Ectodermal cell (in vitro differentiated cells): Measurements from ENCODE around the gene TEDC2.
A peak's percentile ranks its signal among the peaks of the same experiment; 100 is the strongest.
"Not testable (repeated sequence)": the region's sequence is repeated elsewhere in the genome, so short reads cannot be mapped to it uniquely, and the experiment has no call there.

Experiments used
- H3K27ac ChIP-seq: 2 replicates; pipeline ENCODE4 v1.7.0; 2013; ENCODE audit warnings: mild to moderate bottlenecking, low read depth, low read length; ENCODE audit not compliant: insufficient read depth, poor library complexity, severe bottlenecking
- H3K27me3 ChIP-seq: 2 replicates; pipeline ENCODE4 v1.7.0; 2013; ENCODE audit warnings: mild to moderate bottlenecking, low read length; ENCODE audit not compliant: insufficient read depth, control insufficient read depth, poor library complexity, severe bottlenecking
- H3K36me3 ChIP-seq: one replicate; pipeline ENCODE4 v1.7.0; 2013; ENCODE audit warnings: low read length; ENCODE audit not compliant: control insufficient read depth, insufficient read depth
- H3K4me1 ChIP-seq: one replicate; pipeline ENCODE4 v1.7.0; 2013; ENCODE audit warnings: low read length; ENCODE audit not compliant: control insufficient read depth, insufficient read depth
- H3K4me3 ChIP-seq: 2 replicates; pipeline ENCODE4 v1.7.0; 2013; ENCODE audit warnings: low read depth, low read length, control low read depth; ENCODE audit not compliant: insufficient read depth
- H3K9me3 ChIP-seq: 2 replicates; pipeline ENCODE4 v1.7.0; 2013; ENCODE audit warnings: mild to moderate bottlenecking, low read length, moderate library complexity; ENCODE audit not compliant: control insufficient read depth
- WGBS, 2 experiments: methylation state at CpG; one replicate each; pipeline ENCODE4 v1.1.7; 2013; ENCODE audit warnings: missing lambda C conversion rate in 2 of 2; 5-methylcytosine and 5-hydroxymethylcytosine counted together

The TEDC2 gene

GRCh38 chr16:2428051-2428783, 31.7 kb upstream of the TEDC2 start:
- no peaks in the 10 kb centered on the region for H3K9me3 ChIP-seq
- 33% methylated on average over 28 of the region's 28 CpGs for WGBS, 2 experiments
- peaks cover 12% of the 10 kb centered on the region for H3K4me1 ChIP-seq
- H3K36me3 ChIP-seq, result peaks cover 11% of the 10 kb centered on the region
- H3K4me3 ChIP-seq, result peak overlapping the region; percentile 91
- H3K27me3 ChIP-seq, result no peaks in the 10 kb centered on the region
- no peak overlapping the region for H3K27ac ChIP-seq

- Histone ChIP-seq H3K36me3 (peaks cover 14% of the 10 kb centered on the region), H3K4me3 (peak overlapping the region; percentile 91), H3K4me1 (peaks cover 12% of the 10 kb centered on the region), H3K27ac (peak overlapping the region; percentile 18), H3K9me3 (no peaks in the 10 kb centered on the region), H3K27me3 (no peaks in the 10 kb centered on the region)
- 1% methylated on average over 24 of the region's 24 CpGs for WGBS, 2 experiments
Measured at GRCh38 chr16:2428784-2429033, 31.2 kb upstream of the TEDC2 start.

DNA sequence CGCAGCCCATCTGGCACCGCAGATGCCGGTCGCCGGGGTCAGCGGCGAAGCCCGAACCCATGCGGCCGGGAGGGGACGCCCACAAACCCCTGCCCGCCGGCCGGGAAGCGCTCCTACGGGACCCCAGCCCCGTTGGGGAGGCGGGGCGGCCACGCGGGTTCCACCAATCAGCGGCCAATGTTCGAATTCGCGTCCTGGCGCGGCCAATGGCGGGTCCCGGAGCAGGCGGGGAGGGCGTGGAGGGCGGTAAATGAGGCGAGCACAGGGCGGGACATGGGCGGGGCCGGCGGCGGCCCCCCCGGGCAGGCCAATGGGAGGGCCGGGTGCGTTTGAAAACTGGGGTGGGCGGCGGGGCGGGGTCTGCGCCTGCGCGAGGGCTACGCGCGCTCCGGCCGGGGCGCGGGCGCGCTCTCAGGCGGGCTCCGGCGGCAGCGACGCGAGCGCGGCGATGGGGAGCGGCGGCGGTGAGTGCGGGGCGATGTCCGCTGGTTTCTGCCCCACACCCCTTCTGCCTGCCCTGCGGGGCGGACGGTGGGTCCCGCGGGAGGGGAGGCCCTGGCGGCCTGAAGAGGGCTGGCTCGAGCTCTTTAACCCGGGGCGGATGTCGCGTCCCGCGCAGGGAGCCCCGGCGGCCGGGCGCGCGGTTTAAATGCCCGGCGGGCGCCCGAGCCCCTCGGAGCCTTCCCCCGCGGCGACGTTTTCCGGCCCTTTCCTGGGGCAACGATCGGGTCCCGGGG, 30.7 kb upstream of the TEDC2 start, which contains the start of gene CCNF:
CCNF (plus strand) TSS at position 414 of the 737 bp plus-strand sequence; CDS start at position 449, 35 bp downstream.
- H3K9me3 ChIP-seq, result no peaks in the 10 kb centered on the region
- H3K4me3 ChIP-seq, result peak within 1 kb of the TSS; percentile 91
- H3K4me1 ChIP-seq, result peaks cover 12% of the 10 kb centered on the region
- peaks cover 14% of the 10 kb centered on the region for H3K36me3 ChIP-seq
- no peaks in the 10 kb centered on the region for H3K27me3 ChIP-seq
- WGBS, 2 experiments, result 0% methylated on average over 103 of the region's 103 CpGs
- peak within 1 kb of the TSS; percentile 18 for H3K27ac ChIP-seq

GRCh38 chr16:2429771-2430663, 29.9 kb upstream of the TEDC2 start:
- peaks cover 12% of the 10 kb centered on the region for H3K4me1 ChIP-seq
- H3K27ac ChIP-seq, result no peak overlapping the region
- WGBS, 2 experiments, result 10% methylated on average over 46 of the region's 46 CpGs
- no peaks in the 10 kb centered on the region for H3K27me3 ChIP-seq
- peak overlapping the region; percentile 91 for H3K4me3 ChIP-seq
- H3K9me3 ChIP-seq, result no peaks in the 10 kb centered on the region
- peaks cover 14% of the 10 kb centered on the region for H3K36me3 ChIP-seq

DNA sequence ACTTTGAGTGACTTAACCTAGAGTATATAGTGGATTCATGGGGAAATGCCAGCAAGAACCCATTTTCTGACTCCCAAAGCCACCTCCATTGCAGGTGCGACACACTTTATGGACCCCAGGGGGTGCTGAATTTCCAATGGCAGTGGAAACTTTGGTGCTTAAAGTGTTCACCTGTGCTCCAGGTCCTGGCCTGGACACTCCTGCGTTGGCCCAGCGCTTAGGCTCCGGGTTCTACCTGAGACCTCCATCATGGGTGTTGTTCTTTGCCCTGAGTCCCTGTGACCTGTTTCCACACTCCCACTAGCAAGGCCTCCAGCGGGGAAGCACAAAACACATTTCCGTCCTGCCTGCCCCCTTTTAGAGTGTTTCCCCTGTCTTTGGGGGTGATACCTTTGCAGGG, 27.6 kb upstream of the TEDC2 start:
- H3K36me3 ChIP-seq, result peaks cover 32% of the 10 kb centered on the region
- H3K4me1 ChIP-seq, result peaks cover 12% of the 10 kb centered on the region
- H3K27me3 ChIP-seq, result no peaks in the 10 kb centered on the region
- no peak overlapping the region for H3K4me3 ChIP-seq
- WGBS, 2 experiments, result 93 to 97% methylated on average over 6 of the region's 6 CpGs
- H3K9me3 ChIP-seq, result no peaks in the 10 kb centered on the region
- no peak overlapping the region for H3K27ac ChIP-seq

- Histone ChIP-seq H3K4me1 (peaks cover 11% of the 10 kb centered on the region), H3K4me3 (no peak overlapping the region), H3K27ac (no peak overlapping the region), H3K9me3 (no peaks in the 10 kb centered on the region), H3K36me3 (peaks cover 38% of the 10 kb centered on the region), H3K27me3 (no peaks in the 10 kb centered on the region)
- WGBS, 2 experiments, result 95 to 96% methylated on average over 15 of the region's 15 CpGs
Measured at GRCh38 chr16:2432801-2433505, 27.0 kb upstream of the TEDC2 start.

DNA sequence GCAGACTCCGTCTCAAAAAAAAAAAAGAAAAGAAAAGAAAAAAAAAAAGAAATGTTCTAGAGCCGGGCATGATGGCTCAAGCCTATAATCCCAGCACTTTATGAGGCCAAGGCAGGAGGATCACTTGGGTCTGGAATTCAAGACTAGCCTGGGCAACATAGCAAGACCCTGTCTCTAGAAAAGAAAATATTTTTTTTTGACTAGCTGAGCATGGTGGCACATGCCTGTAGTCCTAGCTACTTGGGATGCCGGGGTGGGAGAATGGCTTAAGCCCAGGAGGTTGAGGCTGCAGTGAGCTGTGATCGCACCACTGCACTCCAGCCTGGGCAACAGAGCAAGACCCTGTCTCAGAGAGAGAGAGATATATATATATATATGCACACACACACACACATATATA, 24.7 kb upstream of the TEDC2 start:
- not testable (repeated sequence) for H3K9me3 ChIP-seq, H3K27me3 ChIP-seq, H3K4me3 ChIP-seq, H3K27ac ChIP-seq, H3K4me1 ChIP-seq
- 75 to 83% methylated on average over 3 of the region's 4 CpGs for WGBS, 2 experiments
- peaks cover 56% of the 10 kb centered on the region for H3K36me3 ChIP-seq

DNA sequence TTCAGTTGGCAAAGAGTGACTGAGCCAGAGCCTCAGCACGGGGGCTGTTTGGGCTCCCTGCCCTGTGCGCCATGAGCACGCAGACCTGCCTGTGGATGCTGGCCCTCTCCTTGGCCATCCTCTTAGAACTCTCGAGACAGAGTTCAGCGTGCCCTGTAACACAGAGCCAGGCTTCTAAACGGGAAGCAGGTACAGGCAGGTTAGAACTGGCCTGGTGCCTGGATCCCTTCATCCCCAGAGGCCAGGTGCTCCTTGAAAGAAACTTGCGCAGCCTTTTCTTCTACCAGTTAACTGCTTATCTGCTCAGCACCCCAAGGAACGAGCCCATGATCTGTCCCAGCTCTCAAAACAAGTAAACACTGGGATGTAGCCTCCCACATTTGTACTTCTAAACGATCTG, 23.8 kb upstream of the TEDC2 start:
- peaks cover 59% of the 10 kb centered on the region for H3K36me3 ChIP-seq
- no peaks in the 10 kb centered on the region for H3K27me3 ChIP-seq
- H3K27ac ChIP-seq, result no peak overlapping the region
- WGBS, 2 experiments, result 95 to 96% methylated on average over 9 of the region's 9 CpGs
- no peak overlapping the region for H3K4me3 ChIP-seq
- H3K4me1 ChIP-seq, result no peaks in the 10 kb centered on the region
- H3K9me3 ChIP-seq, result no peaks in the 10 kb centered on the region

- H3K27me3 ChIP-seq, result no peaks in the 10 kb centered on the region
- H3K4me3 ChIP-seq, result no peak overlapping the region
- no peaks in the 10 kb centered on the region for H3K9me3 ChIP-seq
- peaks cover 57% of the 10 kb centered on the region for H3K36me3 ChIP-seq
- no peak overlapping the region for H3K27ac ChIP-seq
- WGBS, 2 experiments, result 96 to 97% methylated on average over 24 of the region's 24 CpGs
- no peaks in the 10 kb centered on the region for H3K4me1 ChIP-seq
Measured at GRCh38 chr16:2437032-2437790, 22.7 kb upstream of the TEDC2 start.
